Measurements from ENCODE around the gene PTGER3.
"Not testable (repeated sequence)": the region's sequence is repeated elsewhere in the genome, so short reads cannot be mapped to it uniquely, and the experiment has no call there.

Gene PTGER3

DNA sequence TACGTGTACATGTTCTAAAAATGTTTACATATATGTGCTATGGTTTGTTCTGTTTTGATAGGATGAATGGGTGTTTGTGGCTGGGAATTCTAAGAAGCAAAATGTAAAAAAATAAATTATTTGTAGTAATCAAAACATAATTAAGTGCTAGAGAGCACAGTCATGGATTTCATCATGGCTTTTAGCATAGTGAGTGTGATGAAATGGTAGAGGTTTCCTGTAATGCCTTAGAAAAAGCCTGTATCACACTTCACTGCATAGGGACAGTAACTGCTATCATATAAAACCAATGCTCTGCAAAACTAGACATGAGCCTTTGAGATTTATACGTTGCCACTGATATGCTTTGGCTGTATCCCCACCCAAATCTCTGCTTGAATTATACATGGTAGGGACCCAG, 99.8 kb downstream of the PTGER3 start:
- DNase-seq (ENCODE audit: low spot score) = no peak

GRCh38 chr1:70945676-70946075, 101.9 kb downstream of the PTGER3 start:
- DNase-seq (ENCODE audit: low spot score) = no peak

DNA sequence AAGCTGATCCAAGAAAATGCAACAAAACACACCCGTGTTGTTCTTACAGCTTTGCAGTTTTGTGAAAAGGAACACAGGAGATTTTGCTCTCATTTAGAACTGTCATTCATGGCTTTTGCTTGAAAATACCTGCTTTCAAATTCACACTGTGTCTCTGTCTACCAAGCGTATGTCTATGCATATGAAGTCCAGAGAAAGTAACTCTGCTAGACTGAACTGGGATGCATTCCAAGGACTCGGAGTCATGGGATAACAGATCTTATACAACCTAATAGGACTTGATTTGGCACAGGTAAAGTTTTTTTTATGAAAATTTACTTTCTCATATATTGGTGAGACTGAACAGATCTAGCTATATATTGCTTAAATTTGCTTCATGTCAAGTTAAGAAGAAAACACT, 102.4 kb downstream of the PTGER3 start:
- DNase-seq (ENCODE audit: low spot score) = no peak

DNA sequence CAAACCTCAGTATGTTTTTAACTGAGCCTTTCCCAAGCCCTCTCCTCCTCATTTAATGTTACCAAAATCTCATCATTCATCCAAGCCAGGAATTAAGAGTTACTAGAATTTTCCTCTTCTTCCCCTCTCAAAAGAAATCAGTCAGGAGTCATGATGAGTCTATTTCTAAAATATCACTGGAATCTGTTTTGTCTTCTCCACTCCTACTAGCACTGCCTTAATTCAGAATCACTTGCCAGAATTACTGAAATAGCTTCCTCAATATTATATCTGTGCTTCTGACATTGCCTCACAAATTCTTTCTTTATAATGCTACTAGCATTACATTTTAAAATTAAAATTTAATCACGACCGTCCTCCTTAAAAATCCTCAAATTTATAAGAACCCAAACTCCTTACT, 106.1 kb downstream of the PTGER3 start:
- no peak for DNase-seq (ENCODE audit: low spot score)

- DNase-seq (ENCODE audit: low spot score) = not testable (repeated sequence)
Measured at GRCh38 chr1:70940398-70940797, 107.2 kb downstream of the PTGER3 start.

DNA sequence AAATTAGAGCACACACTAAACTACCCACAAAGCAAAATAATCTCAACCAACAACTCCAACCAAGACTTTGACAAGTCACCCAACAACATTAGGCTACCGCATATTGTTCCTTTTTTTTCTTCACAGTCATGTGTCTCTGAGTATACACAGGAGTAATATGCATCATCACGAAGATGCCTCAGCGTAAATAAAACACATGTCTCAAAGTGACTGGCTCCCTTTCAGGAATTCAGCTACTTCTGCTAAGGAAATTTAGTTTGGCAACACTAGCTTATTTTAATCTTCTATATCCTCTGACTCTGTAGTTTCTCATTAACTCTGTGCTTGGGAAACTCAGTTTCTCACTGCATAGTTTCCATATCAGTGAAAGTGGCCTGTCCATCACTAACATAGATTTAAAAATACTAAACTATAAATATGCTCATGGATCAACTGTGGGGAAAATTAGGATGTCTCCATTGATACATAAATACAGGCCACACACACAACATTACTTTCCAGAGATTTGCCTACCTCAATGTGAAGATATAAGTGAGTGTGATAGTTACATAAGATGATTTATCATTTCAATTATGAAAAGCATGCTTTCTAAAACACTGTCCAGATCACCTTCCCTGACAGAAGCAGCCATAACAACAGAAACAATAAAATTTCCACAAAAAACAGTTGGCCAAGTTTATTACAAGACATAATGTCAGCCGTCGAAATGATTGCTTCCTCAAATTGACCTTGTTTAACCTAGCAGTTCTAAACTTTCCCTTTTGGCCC, 113.2 kb downstream of the PTGER3 start:
- DNase-seq (ENCODE audit: low spot score) = no peak

DNA sequence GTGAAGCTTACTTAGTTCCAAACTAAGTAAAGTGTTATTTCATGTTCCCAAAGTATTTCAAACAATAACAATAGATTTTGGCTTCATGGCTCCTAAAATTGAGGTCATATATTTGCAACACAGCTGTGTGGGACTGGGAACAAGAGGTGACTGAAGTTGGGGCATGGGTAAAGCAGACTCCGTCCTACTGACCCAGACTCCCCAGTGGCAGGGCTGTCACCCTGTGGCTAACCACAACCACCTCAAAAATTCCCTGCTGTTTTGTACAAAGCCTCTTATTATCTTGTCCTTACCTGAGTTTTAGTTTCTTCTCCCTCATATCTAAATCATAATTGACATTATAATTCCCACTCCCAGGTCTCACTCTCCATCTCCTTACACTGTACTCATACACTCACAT, 117.6 kb downstream of the PTGER3 start:
- no peak for DNase-seq (ENCODE audit: low spot score)

GRCh38 chr1:70922196-70922595, 125.4 kb downstream of the PTGER3 start:
- DNase-seq (ENCODE audit: low spot score) = no peak
